Left lobe of liver (tissue), 2 donors: ENCODE data around the gene SPIB. TPM values are rescaled to one million over a fixed set of nuclear protein-coding genes. Genes with fewer than 3 reads are reported as not detected.
"Not testable (repeated sequence)": the region's sequence is repeated elsewhere in the genome, so short reads cannot be mapped to it uniquely, and the experiment has no call there.

Source experiments
- ATAC-seq: fragments of 200-7000 bp; cut with Tn5 transposase; one replicate; pipeline ENCODE4 v1.9.1; 2020; ENCODE audit warnings: mild to moderate bottlenecking, moderate library complexity
- DNase-seq: peaks from one replicate; pipeline ENCODE4 v3.0.0-alpha.2; 2020; ENCODE audit warnings: low spot score
- total RNA-seq: library from RNA; stranded (reverse); gene quantifications from one replicate; pipeline ENCODE4 v1.2.1, GENCODE V29; 2021
- donor health status: DM: no; HTN: no; CAD: no; lungs with moderate emphysema.
- donor health status: DM: no; HTN: yes; CAD: no.

The SPIB gene
- total RNA-seq, 1 donor from 2014 or later = not detected

DNA sequence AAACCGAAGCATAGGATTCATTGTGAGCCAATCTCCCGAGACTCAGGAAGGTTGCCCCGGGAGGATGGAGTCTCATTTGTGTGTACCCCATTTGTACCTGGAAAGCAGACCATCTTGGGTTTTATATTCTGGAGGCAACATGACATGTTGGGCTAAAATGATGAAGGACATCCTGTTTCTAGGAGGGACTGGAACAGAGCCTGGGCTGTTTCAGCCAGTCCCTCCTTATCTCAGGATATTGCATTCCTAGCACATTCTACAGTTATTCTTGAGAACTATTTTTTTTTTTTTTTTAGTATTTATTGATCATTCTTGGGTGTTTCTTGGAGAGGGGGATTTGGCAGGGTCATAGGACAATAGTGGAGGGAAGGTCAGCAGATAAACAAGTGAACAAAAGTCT is 28.4 kb upstream of the SPIB start:
- DNase-seq, ATAC-seq: not testable (repeated sequence)

DNA sequence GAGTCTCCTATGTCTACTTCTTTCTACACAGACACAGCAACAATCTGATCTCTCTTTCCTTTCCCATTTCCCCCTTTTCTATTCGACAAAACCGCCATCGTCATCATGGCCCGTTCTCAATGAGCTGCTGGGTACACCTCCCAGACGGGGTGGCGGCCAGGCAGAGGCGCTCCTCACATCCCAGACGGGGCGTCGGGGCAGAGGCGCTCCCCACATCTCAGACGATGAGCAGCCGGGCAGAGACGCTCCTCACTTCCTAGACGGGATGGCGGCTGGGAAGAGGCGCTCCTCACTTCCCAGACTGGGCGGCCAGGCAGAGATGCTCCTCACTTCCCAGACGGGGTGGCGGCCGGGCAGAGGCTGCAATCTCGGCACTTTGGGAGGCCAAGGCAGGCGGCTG is 27.8 kb upstream of the SPIB start:
- DNase-seq, ATAC-seq: not testable (repeated sequence)

DNA sequence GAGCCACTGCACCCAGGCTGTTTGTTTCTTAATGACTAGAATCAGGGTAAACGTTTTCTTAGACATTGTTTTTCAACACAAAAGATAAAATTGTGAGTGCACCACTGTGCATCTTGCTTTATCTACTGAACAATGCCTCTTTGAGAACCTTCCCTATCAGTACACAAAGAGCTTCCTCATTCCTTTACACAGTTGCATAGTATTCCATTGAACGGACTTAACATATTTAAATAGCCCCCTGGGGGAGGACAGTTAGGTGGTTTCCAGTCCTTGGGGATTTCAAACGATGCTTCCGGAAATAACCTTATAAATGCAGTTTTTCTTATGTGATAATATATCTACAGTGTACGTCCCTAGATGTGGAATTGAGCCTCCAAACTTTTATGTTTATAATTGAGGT is 26.0 kb upstream of the SPIB start:
- no peak for DNase-seq
- ATAC-seq = no peak

DNA sequence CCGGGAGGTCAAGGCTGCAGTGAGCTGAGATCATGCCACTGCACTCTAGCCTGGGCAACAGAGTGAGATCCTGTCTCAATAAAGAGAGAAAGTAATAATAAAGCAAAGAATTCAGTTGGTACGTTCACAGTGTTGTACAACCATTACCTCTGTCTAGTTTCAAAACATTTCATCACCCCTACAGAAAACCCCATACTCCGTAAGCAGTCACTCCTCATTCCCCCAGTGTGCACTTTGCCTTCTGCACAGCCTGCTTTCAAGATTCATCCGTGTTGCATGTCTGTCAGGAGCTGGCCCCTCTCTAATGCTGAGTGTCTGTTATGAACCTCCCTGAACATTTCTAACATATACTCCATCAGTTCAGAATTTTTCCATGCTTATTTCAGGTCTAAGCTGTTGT is 25.1 kb upstream of the SPIB start:
- DNase-seq = no peak
- ATAC-seq = no peak

DNA sequence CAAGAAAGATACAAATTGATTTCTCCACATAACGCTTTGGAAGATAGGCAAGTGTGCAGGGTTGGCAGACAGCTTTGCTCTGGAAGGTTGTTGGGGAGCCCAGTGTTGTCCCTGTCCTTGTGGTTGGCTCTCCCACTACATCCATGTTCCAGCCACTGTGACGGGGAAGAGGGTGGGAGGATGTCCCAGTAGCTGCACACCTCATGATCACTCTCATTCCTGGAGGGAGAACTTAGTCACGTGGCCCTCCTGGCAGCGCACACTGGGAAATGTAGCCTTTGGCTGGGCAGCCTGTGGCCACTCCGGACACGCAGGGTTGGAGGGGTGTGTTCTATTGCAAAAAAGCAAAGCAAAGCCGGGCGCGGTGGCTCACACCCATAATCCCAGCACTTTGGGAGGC is 24.7 kb upstream of the SPIB start:
- ATAC-seq = no peak
- DNase-seq = no peak

DNA sequence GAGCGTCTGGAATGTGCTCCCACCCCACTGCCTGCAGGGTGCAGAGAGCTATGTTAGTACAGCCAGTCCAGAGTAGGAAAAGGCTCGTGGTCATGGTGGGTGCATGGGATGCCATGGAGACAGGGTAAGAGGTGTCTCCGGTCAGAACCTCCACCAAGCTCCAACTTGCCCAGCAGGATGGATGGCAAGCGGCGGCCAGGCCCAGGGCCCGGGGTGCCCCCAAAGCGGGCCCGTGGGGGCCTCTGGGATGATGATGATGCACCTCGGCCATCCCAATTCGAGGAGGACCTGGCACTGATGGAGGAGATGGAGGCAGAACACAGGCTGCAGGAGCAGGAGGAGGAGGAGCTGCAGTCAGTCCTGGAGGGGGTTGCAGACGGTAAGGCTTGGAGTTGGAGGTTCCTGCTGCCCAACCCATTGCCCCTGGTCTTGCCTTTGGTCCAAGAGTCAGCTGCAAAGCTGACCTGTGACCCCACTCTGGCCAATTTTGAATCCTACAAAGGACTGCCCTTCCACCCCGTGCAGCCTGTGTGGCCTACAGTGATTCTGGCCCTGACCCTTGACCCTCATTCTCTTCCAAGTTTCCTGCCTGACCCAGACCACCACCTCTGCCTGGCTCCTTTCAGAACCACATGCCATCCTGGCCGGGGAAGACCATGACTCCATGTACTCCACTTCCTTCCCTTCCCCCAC is 19.9 kb upstream of the SPIB start:
- DNase-seq (no peak), ATAC-seq (no peak)

DNA sequence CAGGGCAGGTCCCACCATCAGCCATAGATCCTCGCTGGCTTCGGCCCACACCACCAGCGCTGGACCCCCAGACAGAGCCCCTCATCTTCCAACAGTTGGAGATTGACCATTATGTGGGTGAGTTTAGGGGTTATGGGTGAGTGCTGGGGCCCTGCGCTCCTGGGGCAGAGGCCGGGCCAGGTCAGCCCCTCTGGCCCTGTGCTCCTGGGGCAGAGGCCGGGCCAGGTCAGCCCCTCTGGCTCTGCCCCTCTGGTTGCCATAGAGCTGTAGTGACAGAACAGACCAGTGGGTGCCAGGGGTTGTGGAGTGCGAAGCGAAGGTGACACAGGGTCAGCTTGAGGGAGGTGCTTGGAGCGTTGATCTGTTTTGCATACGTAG is 19.4 kb upstream of the SPIB start:
- ATAC-seq (no peak), DNase-seq (no peak)

DNA sequence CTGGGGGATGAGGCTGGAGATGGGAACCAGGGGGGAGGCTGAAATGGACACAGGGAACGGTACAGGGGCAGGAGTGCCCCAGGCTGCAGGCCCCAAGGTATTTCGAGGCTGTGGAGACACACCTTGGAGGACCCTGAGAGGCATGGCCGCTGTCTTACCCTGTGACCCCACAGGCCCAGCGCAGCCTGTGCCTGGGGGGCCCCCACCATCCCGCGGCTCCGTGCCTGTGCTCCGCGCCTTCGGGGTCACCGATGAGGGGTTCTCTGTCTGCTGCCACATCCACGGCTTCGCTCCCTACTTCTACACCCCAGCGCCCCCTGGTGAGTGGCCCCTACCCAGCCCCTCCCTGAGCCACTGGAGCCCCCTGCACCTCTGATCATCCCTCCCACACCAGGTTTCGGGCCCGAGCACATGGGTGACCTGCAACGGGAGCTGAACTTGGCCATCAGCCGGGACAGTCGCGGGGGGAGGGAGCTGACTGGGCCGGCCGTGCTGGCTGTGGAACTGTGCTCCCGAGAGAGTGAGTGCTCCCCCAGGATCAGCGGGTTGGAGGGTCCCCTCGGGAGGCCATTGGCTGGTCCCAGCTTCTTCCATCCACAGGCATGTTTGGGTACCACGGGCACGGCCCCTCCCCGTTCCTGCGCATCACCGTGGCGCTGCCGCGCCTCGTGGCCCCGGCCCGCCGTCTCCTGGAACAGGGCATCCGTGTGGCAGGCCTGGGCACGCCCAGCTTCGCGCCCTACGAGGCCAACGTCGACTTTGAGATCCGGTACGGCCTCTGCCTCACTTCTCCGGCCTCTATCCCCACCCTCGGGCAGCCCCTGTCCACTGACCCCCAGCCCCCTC is 16.9 kb upstream of the SPIB start:
- no peak for ATAC-seq
- DNase-seq = no peak

DNA sequence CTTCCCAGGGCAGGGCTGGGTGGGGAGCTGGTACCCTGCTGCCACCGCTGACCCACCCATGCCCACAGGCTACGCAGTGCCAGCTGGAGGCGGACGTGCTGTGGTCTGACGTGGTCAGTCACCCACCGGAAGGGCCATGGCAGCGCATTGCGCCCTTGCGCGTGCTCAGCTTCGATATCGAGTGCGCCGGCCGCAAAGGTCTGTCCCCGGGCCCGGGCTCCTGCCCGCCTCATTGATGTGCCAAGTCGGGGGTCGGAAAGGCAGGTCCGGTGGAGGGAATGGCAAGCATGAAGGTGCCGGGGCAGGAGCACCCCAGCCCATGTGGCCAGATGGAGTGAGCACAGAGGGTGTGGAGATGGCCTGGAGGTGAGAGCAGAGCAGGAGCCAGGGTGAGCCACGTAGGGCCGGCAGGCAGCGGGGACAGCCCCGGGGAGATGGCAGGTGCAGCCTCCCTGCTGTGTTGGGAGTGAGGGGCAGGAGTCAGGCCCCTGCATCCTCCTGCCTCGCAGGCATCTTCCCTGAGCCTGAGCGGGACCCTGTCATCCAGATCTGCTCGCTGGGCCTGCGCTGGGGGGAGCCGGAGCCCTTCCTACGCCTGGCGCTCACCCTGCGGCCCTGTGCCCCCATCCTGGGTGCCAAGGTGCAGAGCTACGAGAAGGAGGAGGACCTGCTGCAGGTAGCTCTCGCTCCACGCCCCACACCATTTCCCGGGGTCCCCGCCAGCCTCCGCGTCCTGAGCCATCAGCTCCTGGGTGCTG is 16.0 kb upstream of the SPIB start:
- DNase-seq (no peak), ATAC-seq (no peak)

DNA sequence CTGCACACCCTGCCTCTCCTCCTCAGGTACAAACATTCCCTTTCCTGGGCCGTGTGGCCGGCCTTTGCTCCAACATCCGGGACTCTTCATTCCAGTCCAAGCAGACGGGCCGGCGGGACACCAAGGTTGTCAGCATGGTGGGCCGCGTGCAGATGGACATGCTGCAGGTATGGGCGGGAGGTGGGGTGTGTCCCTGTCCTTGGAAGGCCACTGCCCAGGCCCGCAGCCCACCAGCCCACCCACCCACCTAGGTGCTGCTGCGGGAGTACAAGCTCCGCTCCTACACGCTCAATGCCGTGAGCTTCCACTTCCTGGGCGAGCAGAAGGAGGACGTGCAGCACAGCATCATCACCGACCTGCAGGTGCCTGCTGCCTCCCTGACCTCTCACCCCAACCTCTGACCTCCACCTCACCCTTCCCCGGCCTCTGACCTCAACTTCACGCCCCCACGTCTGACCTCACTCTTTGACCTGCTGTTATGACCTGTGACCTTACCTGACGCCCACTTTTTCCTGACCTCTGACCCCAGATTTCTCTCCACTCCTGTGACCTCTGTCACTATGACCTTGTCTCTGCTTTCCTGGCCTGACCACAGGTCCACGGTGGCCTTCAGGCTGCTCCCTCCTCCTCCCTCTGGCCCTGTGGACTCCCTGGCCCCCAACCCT is 12.4 kb upstream of the SPIB start:
- ATAC-seq = no peak

DNA sequence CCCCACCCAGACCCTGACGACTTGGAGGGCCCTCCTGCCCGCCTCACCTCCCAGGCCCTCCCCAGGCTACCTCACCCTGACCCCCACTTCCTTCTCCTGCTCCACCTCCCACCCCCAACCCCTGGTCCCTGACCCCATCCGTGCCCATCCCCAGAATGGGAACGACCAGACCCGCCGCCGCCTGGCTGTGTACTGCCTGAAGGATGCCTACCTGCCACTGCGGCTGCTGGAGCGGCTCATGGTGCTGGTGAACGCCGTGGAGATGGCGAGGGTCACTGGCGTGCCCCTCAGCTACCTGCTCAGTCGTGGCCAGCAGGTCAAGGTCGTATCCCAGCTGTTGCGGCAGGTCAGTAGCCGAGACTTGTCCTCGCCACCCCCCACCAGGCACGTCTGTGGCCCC is 11.9 kb upstream of the SPIB start:
- DNase-seq (no peak), ATAC-seq (no peak)

More for the DNA sequence above, 12.4 kb upstream of the SPIB start:
- no peak for DNase-seq

DNA sequence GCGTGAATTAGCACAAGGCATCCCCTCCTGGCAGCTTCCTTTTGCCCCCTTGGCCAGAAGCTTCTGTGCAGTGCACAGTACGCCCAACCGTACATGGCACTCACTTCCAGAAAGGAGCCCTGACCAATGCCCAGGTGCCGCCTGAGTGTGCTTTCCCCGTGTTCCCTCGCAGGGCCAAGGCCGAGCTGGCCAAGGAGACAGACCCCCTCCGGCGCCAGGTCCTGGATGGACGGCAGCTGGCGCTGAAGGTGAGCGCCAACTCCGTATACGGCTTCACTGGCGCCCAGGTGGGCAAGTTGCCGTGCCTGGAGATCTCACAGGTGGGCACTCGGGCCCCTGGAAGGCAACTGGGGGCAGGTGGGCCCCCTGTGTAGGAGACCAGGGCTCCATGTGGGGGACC is 9.4 kb upstream of the SPIB start:
- no peak for ATAC-seq
- no peak for DNase-seq

DNA sequence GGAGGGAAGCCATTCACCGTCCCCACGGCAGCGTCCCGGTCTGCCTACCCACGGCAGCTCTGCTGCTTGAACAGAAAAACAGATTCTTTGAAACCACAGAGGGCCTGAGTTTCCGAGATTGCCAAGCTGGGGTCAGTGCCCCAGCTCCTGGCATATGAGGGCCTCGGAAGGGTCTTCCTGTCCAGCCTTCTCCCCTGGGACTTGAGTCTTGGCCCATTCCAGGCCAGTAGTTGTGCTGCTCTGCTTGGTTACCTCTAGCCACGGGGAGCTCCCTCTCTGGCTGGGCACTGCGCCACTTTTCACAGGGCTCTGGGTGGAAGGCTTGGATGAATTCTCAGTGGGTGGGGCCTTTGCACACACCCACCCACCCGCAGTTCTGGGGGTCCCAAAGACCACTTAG is 8.6 kb upstream of the SPIB start:
- no peak for DNase-seq
- ATAC-seq = no peak

DNA sequence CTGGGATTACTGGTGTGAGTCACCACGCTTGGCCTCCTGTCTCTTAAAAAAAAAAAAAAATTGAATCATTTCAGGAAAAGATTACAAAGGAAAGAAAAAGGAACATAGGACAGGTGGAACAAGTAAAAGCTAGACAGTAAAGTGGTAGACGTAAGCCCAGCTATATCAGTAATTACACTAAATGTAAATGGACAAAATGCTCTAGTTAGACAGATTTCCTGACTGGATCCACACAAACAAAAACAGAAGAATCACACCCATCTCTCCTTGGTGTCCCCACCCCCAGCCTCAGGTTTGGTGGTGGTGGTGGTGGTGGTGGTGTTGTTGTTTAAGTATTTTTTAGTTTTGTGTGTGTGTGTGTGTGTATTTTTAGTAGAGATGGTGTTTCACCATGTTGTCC is 6.3 kb upstream of the SPIB start:
- ATAC-seq = no peak
- no peak for DNase-seq

DNA sequence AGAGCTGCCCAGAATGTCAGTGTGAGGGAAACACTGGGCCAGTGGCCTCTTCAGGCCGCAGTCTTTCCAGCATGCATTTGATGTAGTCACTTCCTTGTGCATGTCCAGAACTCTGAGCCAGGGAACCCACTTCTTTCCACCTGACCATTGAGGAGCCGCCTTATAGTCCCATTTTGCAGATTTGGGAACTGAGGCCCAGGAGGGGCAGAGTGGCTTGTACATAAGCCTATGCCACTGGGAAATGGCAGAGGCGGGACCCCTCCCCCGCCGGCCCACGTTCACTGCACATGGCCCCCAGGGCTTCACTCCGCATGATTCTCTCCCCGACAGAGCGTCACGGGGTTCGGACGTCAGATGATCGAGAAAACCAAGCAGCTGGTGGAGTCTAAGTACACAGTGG is 5.6 kb upstream of the SPIB start:
- DNase-seq (no peak), ATAC-seq (no peak)

DNA sequence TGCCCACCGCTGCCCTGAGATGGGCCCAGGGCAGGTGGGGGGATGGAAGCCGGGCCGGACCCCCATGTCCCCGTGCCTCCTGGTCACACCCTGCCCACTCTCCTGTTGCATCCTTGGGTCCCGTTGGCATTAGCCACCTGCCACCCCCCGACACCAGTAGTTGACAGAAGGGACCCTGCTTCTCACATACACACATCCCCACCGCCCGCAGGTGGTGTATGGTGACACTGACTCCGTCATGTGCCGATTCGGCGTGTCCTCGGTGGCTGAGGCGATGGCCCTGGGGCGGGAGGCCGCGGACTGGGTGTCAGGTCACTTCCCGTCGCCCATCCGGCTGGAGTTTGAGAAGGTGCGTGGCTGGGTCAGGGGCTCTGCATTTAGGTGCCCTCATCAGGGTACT is 5.2 kb upstream of the SPIB start:
- no peak for DNase-seq
- ATAC-seq = no peak

DNA sequence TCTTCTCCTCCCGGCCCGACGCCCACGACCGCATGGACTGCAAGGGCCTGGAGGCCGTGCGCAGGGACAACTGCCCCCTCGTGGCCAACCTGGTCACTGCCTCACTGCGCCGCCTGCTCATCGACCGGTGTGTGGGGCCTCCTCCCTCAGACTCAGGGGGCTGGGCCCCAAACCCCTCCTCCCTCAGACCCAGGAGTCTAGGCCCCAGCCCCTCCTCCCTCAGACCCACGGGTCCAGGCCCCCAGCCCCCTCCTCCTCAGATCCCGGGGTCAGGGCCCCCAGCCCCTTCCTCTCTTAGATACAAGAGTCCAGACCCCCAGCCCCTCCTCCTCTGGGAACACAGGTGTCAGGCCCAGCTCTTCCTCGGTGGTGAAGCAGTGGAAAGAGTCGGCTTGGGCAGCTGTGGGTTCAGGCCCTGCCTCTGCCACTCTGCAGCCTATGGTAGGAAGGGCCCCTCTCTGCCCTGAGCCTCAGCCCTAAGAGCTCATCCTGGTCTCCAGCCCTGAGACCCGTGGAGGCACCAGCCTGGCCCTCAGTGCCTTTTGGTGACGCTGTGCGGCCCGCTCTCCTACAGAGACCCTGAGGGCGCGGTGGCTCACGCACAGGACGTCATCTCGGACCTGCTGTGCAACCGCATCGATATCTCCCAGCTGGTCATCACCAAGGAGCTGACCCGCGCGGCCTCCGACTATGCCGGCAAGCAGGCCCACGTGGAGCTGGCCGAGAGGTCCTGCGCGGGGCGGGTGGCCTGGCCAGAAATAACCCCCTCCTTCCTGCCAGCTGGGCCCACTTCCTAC is 3.7 kb upstream of the SPIB start:
- peak; percentile 67 for DNase-seq

DNA sequence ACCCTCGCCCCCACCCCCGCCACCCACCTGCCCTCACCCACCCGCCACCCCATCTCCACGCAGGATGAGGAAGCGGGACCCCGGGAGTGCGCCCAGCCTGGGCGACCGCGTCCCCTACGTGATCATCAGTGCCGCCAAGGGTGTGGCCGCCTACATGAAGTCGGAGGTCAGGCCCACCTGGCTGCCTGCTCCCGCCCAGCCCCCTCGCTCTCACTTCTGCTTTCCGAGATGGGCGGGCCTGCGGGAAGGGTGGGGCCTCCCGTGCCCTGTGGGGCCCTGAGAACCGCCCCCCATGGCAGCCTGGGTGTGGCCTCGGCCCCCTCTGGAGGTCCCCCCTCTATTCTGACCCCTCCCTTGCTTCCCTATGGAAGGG is 3.1 kb upstream of the SPIB start:
- peak; percentile 18 for ATAC-seq
- no peak for DNase-seq

More for the DNA sequence above, 3.7 kb upstream of the SPIB start:
- peak; percentile 87 for ATAC-seq

DNA sequence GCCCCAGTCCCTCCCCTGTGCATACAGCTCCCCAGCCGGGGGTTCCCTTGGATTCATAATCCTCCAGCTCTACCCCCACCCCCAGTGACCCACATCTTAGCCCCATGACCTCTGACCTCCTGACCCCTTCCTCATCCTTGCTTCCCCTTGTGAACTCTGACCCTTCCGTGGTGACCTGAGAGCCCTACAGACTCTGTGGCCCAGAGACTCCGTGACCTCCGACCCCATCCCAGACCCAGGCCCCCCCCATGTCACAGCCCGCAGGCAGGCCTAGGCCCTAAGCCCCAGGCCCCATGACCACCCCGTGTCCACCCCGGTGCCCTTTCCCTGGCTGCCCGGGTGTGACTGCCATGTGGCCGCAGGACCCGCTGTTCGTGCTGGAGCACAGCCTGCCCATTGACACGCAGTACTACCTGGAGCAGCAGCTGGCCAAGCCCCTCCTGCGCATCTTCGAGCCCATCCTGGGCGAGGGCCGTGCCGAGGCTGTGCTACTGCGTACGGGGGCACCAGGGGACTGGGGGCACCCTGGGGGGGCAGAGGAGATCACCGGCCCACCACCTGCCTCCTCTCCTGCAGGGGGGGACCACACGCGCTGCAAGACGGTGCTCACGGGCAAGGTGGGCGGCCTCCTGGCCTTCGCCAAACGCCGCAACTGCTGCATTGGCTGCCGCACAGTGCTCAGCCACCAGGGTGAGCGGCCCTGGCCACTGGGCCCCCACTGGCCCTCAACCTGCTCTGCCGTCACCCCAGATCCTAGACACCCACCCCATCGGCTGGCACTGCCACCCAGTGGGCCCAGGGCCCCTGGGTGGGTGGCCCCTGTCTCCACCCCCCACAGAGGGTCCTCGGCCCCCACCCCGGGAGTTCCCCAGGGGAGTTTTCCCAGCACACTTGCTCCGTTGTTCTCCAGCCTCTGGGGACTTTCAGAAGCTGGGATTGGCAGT is 2.4 kb upstream of the SPIB start:
- DNase-seq = no peak
- no peak for ATAC-seq
